ENCODE results near the gene PROC.

DNA sequence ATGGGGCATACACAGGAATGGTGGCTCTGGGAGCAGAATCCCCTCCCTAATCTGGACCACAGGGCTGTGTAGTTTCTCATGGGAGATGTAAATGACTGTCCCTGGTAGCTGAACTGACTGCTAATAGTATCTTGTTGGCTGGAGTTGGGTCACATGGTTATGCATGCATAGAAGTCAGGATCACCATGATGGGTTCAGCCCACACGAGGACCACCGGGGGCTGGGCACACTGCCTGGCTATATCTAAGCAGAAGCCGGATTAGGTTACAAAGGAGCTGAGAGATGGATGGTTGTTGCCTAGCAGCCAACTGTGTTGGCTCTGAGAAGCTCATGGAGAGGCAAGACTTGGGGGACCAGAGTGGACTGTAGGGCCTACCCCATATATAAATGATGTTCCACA, 23.7 kb upstream of the PROC start:
- TF ChIP-seq, protein P1, sequence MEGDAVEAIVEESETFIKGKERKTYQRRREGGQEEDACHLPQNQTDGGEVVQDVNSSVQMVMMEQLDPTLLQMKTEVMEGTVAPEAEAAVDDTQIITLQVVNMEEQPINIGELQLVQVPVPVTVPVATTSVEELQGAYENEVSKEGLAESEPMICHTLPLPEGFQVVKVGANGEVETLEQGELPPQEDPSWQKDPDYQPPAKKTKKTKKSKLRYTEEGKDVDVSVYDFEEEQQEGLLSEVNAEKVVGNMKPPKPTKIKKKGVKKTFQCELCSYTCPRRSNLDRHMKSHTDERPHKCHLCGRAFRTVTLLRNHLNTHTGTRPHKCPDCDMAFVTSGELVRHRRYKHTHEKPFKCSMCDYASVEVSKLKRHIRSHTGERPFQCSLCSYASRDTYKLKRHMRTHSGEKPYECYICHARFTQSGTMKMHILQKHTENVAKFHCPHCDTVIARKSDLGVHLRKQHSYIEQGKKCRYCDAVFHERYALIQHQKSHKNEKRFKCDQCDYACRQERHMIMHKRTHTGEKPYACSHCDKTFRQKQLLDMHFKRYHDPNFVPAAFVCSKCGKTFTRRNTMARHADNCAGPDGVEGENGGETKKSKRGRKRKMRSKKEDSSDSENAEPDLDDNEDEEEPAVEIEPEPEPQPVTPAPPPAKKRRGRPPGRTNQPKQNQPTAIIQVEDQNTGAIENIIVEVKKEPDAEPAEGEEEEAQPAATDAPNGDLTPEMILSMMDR (IDR thresholded peaks at IDR 0.05; ENCODE audit: insufficient read depth, low read depth, low read length) = no peak
- TF ChIP-seq EZH2 (IDR thresholded peaks at IDR 0.05; ENCODE audit: insufficient read depth, low read length) = no peak

All from astrocyte (in vitro differentiated cells and primary cell).